ENCODE measurements around the gene ARSA. TPM values are rescaled to one million over a fixed set of nuclear protein-coding genes. Genes with fewer than 3 reads are reported as not detected.

Gene ARSA
- total and polyA plus RNA-seq, 2 donors = 10.7 to 63.3 TPM

DNA sequence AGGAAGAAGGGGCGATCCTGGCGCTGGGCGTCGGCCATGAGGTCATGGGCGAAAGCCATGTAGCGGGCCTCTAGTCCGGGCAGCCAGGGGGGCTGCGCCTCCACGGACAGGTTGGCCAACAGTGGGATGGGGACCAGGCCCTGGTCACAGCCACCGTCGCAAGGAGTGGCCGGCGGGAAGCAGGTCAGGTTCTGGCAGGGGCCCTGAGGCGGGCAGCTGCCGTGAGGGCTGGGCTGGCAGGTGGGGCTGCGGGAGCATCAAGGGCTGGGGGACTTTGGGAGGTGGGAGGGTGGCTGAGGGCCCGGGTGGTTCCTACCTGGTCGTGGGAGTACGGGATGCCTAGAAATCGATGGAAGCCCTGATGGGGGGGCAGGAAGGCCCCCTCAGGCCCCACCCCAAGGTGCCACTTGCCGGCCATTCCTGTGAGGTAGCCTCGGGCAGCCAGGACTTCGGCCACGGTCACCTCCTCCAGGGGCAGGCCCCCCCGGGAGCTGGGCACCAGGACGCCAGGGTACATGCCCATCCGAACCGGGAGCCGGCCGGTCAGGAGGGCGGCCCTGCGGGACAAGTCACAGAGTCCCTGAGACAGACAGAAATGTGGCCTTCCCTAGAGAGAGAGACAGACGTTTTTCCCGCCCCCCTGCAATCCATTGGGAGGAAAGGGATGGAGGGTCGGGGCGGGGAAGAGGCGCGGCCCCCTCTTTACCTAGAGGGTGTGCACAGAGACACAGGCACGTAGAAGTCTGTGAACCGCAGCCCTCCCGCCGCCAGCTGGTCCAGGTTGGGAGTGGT lies 906 bp downstream of the ARSA start:
- Histone ChIP-seq H3K27me3 (ENCODE audit: control insufficient read depth in 2 of 2, insufficient read depth in 1 of 2, low read length in 1 of 2) (no peaks in the 10 kb centered on the region), H3K9me3 (ENCODE audit: control insufficient read depth in 2 of 2, insufficient read depth in 1 of 2, low read length in 1 of 2) (no peaks in the 10 kb centered on the region), H3K27ac (ENCODE audit: low read depth in 1 of 2, low read length in 1 of 2) (peak overlapping the region; percentile 53 to 78), H3K4me1 (ENCODE audit: control insufficient read depth in 2 of 2, insufficient read depth in 2 of 2, low read length in 2 of 2) (peaks cover 11 to 31% of the 10 kb centered on the region in 2 donors), H3K36me3 (ENCODE audit: control insufficient read depth in 2 of 2, insufficient read depth in 2 of 2, low read length in 1 of 2) (peaks cover 0 to 19% of the 10 kb centered on the region in 2 donors), H3K4me3 (ENCODE audit: low read length in 2 of 2) (peak overlapping the region; percentile 56 to 87)
- no peak for DNase-seq (ENCODE audit: low read depth in 6 of 9, low spot score in 9 of 9)
- WGBS = 94% methylated on average over 42 of the region's 42 CpGs

DNA sequence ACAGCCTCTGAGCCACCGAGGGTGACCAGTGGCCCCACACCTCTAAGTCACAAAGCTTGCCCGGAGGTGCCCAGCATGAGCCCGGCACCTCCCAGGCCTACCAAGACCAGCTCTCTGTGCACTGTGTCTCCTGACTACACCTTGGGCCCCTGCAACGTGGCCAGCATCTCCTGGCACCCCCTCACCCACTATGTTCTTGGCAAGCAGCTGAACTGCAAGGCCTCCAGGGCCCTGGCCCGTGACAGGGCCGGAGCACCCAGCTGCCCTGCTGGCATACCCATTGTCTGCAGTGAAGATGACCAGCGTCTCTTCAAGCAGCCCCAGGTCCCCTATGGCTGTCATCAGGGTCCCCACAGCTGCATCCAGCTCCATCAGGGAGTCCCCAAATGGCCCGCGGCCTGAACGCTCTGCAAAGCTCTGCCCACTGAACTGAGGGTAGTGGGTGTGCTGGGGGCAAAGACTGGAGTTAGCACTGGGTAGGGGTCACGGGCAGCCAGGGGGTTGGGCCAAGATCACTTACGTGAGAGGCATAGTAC lies 1.6 kb downstream of the ARSA start:
- Histone ChIP-seq H3K9me3 (ENCODE audit: control insufficient read depth in 2 of 2, insufficient read depth in 1 of 2, low read length in 1 of 2) (no peaks in the 10 kb centered on the region), H3K36me3 (ENCODE audit: control insufficient read depth in 2 of 2, insufficient read depth in 2 of 2, low read length in 1 of 2) (peaks cover 0 to 19% of the 10 kb centered on the region in 2 donors), H3K27ac (ENCODE audit: low read depth in 1 of 2, low read length in 1 of 2) (no peak overlapping the region), H3K4me3 (ENCODE audit: low read length in 2 of 2) (no peak overlapping the region), H3K4me1 (ENCODE audit: control insufficient read depth in 2 of 2, insufficient read depth in 2 of 2, low read length in 2 of 2) (peaks cover 17 to 38% of the 10 kb centered on the region in 2 donors), H3K27me3 (ENCODE audit: control insufficient read depth in 2 of 2, insufficient read depth in 1 of 2, low read length in 1 of 2) (no peaks in the 10 kb centered on the region)
- no peak for DNase-seq (ENCODE audit: low read depth in 6 of 9, low spot score in 9 of 9)
- 96% methylated on average over 12 of the region's 12 CpGs for WGBS

DNA sequence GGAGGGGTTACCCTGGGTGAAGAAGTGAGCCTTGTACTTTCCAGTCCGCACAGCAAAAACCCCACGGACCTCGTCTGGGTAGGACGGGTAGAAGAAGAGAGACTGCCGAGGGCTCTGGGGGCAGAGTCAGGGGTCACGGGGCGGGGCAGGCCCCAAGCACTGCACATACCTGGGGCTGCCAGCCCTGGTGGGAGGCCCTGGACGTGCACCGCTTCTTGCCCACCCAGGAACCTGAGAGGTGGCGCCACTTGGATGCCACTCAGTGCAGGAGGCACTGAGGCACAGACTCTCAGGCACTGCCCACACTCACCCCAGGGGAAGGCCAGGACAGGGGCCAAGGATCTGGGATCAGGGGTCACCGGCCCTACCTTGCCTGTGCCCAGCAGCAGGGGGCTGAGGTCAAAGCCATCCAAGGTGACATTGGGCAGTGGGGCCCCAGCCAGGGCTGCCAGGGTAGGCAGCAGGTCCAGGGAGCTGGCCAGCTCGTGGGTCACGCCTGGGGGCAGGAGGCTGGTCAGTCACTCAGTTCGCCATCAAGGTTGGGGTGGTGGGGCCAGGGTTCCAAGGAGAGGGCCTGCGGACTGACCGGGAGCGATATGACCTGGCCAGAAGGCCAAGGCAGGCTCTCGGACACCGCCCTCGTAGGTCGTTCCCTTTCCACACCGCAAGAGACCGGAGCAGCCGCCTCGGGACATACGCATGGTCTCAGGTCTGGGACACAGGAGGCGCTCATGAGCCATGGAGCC lies 2.2 kb downstream of the ARSA start:
- DNase-seq (ENCODE audit: low read depth in 6 of 9, low spot score in 9 of 9) = no peak
- Histone ChIP-seq H3K27me3 (ENCODE audit: control insufficient read depth in 2 of 2, insufficient read depth in 1 of 2, low read length in 1 of 2) (no peaks in the 10 kb centered on the region), H3K4me3 (ENCODE audit: low read length in 2 of 2) (no peak overlapping the region), H3K4me1 (ENCODE audit: control insufficient read depth in 2 of 2, insufficient read depth in 2 of 2, low read length in 2 of 2) (peaks cover 19 to 44% of the 10 kb centered on the region in 2 donors), H3K36me3 (ENCODE audit: control insufficient read depth in 2 of 2, insufficient read depth in 2 of 2, low read length in 1 of 2) (peaks cover 0 to 19% of the 10 kb centered on the region in 2 donors), H3K27ac (ENCODE audit: low read depth in 1 of 2, low read length in 1 of 2) (no peak overlapping the region), H3K9me3 (ENCODE audit: control insufficient read depth in 2 of 2, insufficient read depth in 1 of 2, low read length in 1 of 2) (no peaks in the 10 kb centered on the region)
- 97% methylated on average over 27 of the region's 27 CpGs for WGBS

DNA sequence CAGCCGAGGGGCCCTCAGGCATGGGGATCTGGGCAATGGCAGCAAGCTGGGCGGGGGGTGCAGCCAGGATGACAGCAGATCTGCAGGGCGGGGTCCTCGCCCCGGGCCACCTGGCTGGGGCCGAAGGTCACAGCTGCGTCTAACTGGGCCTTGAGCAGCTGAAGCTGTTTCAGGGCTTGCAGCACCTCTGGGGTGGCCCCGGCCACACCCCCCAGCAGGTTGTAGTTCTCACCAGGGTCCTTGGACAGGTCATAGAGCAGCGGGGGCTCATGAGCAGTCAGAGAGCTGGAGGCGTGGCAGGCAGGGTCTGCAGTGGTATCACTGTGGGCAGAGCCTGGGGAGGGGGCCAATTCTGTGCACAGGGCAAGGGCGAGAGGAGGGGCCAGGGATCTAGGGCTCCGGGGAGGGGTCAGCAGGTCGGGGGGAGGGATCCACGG lies 2.8 kb downstream of the ARSA start:
- no peak for DNase-seq (ENCODE audit: low read depth in 6 of 9, low spot score in 9 of 9)
- WGBS = 96% methylated on average over 14 of the region's 14 CpGs
- Histone ChIP-seq H3K9me3 (ENCODE audit: control insufficient read depth in 2 of 2, insufficient read depth in 1 of 2, low read length in 1 of 2) (no peaks in the 10 kb centered on the region), H3K4me3 (ENCODE audit: low read length in 2 of 2) (no peak overlapping the region), H3K36me3 (ENCODE audit: control insufficient read depth in 2 of 2, insufficient read depth in 2 of 2, low read length in 1 of 2) (peaks cover 0 to 19% of the 10 kb centered on the region in 2 donors), H3K4me1 (ENCODE audit: control insufficient read depth in 2 of 2, insufficient read depth in 2 of 2, low read length in 2 of 2) (peaks cover 19 to 50% of the 10 kb centered on the region in 2 donors), H3K27me3 (ENCODE audit: control insufficient read depth in 2 of 2, insufficient read depth in 1 of 2, low read length in 1 of 2) (no peaks in the 10 kb centered on the region), H3K27ac (ENCODE audit: low read depth in 1 of 2, low read length in 1 of 2) (no peak overlapping the region)

- WGBS = 96% methylated on average over 16 of the region's 16 CpGs
- no peak for DNase-seq (ENCODE audit: low read depth in 6 of 9, low spot score in 9 of 9)
- peaks cover 23 to 55% of the 10 kb centered on the region in 2 donors for H3K4me1 ChIP-seq (ENCODE audit: control insufficient read depth in 2 of 2, insufficient read depth in 2 of 2, low read length in 2 of 2)
These were observed 3.4 kb downstream of the ARSA start for GRCh38 chr22:50624347-50625130.

GRCh38 chr22:50622723-50623327 lies 5.1 kb downstream of the ARSA start:
- DNase-seq (ENCODE audit: low read depth in 6 of 9, low spot score in 9 of 9) = no peak
- no peaks in the 10 kb centered on the region for H3K9me3 ChIP-seq (ENCODE audit: control insufficient read depth in 2 of 2, insufficient read depth in 1 of 2, low read length in 1 of 2)
- WGBS = 90% methylated on average over 16 of the region's 16 CpGs
- no peak overlapping the region for H3K4me3 ChIP-seq (ENCODE audit: low read length in 2 of 2)
- H3K4me1 ChIP-seq (ENCODE audit: control insufficient read depth in 2 of 2, insufficient read depth in 2 of 2, low read length in 2 of 2) = peaks cover 16 to 47% of the 10 kb centered on the region in 2 donors
- H3K27me3 ChIP-seq (ENCODE audit: control insufficient read depth in 2 of 2, insufficient read depth in 1 of 2, low read length in 1 of 2) = peaks cover 0 to 3% of the 10 kb centered on the region in 2 donors
- H3K27ac ChIP-seq (ENCODE audit: low read depth in 1 of 2, low read length in 1 of 2) = peak overlapping the region; percentile 90 to 94
- peaks cover 0 to 19% of the 10 kb centered on the region in 2 donors for H3K36me3 ChIP-seq (ENCODE audit: control insufficient read depth in 2 of 2, insufficient read depth in 2 of 2, low read length in 1 of 2)

More at GRCh38 chr22:50624347-50625130, 3.4 kb downstream of the ARSA start:
- H3K27me3 ChIP-seq (ENCODE audit: control insufficient read depth in 2 of 2, insufficient read depth in 1 of 2, low read length in 1 of 2) = peaks cover 0 to 3% of the 10 kb centered on the region in 2 donors
- no peak overlapping the region for H3K27ac ChIP-seq (ENCODE audit: low read depth in 1 of 2, low read length in 1 of 2)
- H3K9me3 ChIP-seq (ENCODE audit: control insufficient read depth in 2 of 2, insufficient read depth in 1 of 2, low read length in 1 of 2) = no peaks in the 10 kb centered on the region
- H3K36me3 ChIP-seq (ENCODE audit: control insufficient read depth in 2 of 2, insufficient read depth in 2 of 2, low read length in 1 of 2) = peaks cover 0 to 19% of the 10 kb centered on the region in 2 donors
- no peak overlapping the region for H3K4me3 ChIP-seq (ENCODE audit: low read length in 2 of 2)

DNA sequence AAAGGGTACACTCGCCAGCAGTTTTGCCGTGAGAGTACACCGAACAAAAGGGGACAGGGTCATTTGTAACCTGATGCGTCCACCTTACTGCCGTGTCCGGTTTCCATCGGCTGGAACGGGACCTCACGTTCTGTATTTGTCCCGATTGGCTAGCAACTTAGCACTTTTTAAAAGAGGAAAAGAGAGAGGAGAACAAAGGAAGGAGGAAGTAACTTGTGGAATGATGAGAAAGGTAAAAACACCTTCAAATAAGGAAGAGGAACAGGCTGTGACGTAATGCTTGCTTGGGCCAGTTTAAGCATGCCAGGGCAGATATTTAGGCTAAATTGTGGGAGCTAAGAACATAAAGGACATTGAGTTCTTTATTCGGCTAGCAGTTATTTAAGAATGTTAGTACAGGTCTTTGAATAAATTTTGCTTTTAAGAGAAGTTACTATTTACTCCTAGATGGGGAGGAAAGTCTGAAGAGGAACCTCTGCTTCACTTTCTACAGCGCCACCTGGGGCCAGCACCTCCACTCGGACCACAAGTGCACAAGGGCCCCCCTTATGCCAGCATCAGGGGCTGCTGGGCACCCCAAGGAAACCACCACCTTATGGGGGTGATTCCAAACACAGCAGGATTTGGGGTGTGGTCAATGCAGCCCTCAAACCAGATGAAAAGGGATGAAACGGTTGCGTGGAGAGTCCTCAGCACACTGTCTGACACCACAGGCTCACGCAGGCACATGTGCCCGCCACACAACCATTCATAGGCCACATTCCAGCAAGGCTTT lies 5.8 kb downstream of the ARSA start:
- Histone ChIP-seq H3K27me3 (ENCODE audit: control insufficient read depth in 2 of 2, insufficient read depth in 1 of 2, low read length in 1 of 2) (peaks cover 0 to 3% of the 10 kb centered on the region in 2 donors), H3K4me1 (ENCODE audit: control insufficient read depth in 2 of 2, insufficient read depth in 2 of 2, low read length in 2 of 2) (peaks cover 16 to 40% of the 10 kb centered on the region in 2 donors), H3K27ac (ENCODE audit: low read depth in 1 of 2, low read length in 1 of 2) (peak overlapping the region; percentile 90 to 94), H3K36me3 (ENCODE audit: control insufficient read depth in 2 of 2, insufficient read depth in 2 of 2, low read length in 1 of 2) (peaks cover 0 to 19% of the 10 kb centered on the region in 2 donors), H3K4me3 (ENCODE audit: low read length in 2 of 2) (peak overlapping the region; percentile 26 to 51), H3K9me3 (ENCODE audit: control insufficient read depth in 2 of 2, insufficient read depth in 1 of 2, low read length in 1 of 2) (no peaks in the 10 kb centered on the region)
- peak in 2 of 9 donors; percentile 26 to 60 for DNase-seq (ENCODE audit: low read depth in 6 of 9, low spot score in 9 of 9)
- WGBS = 15% methylated on average over 18 of the region's 18 CpGs
